Gastroesophageal sphincter (tissue), 3 donors: Measurements from ENCODE around the gene ATP9B.

Experiments
- CTCF ChIP-seq, 4 experiments: fragments of 200-600 bp in 2 of 4; fragments of 450-650 bp in 2 of 4; sonication (generic) in 1 of 4; IDR thresholded peaks; one replicate each; pipeline ENCODE4 v1.5.1; 2017 to 2019; ENCODE audit warnings: antibody characterized with exemption in 4 of 4, mild to moderate bottlenecking in 2 of 4, moderate library complexity in 2 of 4
- POLR2A ChIP-seq, 2 donors: fragments of 450-650 bp; IDR thresholded peaks; one replicate each; pipeline ENCODE4 v1.6.1; 2017; ENCODE audit warnings: antibody characterized with exemption in 2 of 2, mild to moderate bottlenecking in 2 of 2, moderate library complexity in 1 of 2
- POLR2AphosphoS5 ChIP-seq: sonication (generic); formaldehyde crosslinking; IDR thresholded peaks from one replicate; pipeline ENCODE4 v1.6.1; 2017; ENCODE audit warnings: antibody characterized with exemption

GRCh38 chr18:79199691-79200374, 130.6 kb downstream of the ATP9B start:
- TF ChIP-seq CTCF (IDR thresholded peaks at IDR 0.05) (no peak), POLR2AphosphoS5 (no peak), POLR2A (IDR thresholded peaks at IDR 0.05) (no peak)
